HG03066 (cell line): ENCODE results near the gene SLC26A1.
"Not testable (repeated sequence)": the region's sequence is repeated elsewhere in the genome, so short reads cannot be mapped to it uniquely, and the experiment has no call there.

Experiments
- ATAC-seq: cut with Tn5 transposase; IDR thresholded peaks from one replicate; pipeline ENCODE4 v1.9.1; 2021; ENCODE audit warnings: low read depth; ENCODE audit not compliant: unreplicated experiment

The SLC26A1 gene

DNA sequence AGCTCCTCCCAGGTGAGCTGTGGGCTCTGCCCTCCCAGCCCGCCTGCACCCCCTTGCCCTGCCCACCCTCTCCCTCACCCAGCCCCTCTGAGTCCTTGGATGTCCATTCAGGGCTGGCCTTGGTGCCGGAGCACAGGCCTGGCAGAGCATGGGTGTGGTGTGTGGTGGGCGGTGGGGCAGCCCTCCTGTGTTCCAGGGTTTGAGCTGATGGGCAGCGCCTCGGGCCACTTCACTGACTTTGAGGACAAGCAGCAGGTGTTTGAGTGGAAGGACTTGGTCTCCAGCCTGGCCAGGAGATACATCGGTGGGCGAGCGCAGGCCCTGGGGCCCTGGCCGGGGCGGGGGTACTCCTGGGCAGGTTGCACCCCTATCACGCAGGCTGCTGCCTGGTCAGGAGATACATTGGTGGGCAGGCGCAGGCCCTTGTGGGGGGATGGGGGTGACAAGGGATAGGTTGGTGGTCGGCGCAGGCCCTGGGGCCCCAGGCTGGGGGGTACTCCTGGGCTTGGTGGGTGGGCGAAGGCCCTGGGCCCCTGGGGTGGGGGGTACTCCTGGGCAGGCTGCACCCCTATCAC is 7.6 kb upstream of the SLC26A1 start:
- ATAC-seq: no peak

DNA sequence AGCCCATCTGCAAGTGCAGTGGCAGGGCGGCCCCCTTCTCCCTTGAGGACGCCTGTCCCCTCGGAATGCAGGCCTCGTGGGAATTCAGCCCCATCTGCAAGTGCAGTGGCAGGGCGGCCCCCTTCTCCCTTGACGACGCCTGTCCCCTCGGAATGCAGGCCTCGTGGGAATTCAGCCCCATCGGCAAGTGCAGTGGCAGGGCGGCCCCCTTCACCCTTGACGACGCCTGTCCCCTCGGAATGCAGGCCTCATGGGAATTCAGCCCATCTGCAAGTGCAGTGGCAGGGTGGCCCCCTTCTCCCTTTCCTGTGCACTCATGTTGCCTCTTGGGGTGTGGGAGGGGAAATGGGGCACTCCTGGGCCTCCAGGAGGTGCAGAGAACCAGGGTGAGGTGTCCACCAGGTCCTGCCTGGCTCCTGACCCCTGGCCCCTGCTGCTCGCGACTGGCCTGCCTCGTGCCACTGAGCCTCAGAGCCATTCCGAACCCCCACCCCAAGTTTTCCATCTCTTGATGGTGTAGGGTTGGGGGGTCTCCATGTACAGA is 6.8 kb upstream of the SLC26A1 start:
- no peak for ATAC-seq

DNA sequence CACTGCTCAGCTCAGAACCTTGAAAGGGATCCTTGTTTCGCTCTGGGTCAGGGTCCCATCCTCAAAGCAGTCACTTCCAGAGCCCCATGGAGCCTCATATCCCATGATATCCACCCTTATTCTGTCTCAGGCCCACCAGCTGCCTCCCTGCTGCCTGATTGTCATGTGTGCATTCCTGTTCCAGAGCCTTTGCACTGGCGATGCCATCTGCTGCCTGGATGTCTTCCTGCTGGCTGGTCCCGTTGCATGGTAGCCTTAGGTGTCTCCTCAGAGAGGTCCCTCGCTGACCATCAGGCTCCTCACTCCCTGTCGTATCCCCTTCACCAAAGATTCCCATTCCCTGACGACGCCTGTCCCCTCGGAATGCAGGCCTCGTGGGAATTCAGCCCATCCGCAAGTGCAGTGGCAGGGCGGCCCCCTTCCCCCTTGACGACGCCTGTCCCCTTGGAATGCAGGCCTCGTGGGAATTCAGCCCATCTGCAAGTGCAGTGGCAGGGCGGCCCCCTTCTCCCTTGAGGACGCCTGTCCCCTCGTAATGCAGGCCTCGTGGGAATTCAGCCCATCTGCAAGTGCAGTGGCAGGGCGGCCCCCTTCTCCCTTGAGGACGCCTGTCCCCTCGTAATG is 6.1 kb upstream of the SLC26A1 start:
- not testable (repeated sequence) for ATAC-seq

DNA sequence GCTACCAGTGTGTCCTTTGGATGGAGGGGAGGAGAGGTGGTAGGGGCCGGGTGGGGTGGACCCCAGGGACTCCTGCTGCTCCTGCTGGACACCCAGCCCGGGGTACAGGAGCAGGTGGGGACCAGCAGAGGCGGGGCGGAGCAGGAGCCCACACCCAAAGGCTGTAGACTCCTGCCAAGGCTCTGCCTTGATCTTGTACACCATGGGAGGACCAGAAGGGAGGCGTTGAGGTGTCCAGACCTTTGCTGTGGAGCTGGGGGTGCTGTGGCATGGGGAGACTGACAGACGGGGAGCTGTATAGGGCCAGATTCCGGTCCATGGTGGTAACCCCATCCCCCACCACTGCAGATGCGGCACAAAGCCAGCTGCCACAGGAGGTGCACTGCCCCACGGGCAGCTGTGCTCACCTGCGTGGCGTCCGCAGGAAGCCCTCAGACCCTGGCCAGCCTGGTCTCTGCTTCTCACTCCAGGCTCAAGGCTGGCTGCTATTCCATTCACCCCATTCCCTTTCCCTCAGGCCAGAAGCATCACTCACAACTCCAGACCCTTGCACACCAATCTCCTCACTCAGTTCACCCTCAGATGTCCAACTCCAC is 5.0 kb upstream of the SLC26A1 start:
- no peak for ATAC-seq

DNA sequence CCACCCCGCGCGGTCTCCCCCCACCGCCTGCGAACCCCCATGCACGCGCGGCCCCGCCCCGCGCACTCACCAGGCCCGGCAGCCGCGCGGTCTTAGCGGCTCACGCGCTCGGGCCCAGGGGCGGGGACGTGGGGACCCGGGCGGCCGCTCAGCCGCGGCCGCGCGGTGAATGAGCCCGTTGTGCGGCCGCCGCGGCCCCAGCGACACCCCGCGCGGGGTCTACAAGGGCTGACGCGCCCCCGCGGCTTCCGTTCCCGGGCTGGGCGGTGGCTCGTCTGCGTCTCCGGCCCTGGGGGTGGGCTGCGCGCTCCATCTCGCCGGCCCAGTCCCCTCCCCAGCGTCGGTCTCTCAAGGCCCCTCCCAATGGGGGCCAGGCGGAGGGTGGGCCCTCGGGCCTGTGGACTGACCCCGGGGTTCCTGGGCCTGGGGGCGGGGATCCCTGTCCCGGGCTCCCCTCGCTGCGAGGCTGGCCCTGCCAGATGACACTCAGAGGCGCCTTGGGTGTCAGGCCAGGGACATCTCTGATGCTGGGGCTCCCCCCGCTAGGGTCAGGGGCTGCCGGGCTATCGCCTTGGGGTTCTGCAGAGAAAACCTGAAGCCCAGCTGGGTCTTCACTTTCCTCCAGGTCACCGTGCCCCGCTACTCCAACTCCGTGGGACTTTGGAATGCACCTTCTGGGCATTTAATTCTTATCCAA is 4.3 kb upstream of the SLC26A1 start:
- ATAC-seq: no peak

DNA sequence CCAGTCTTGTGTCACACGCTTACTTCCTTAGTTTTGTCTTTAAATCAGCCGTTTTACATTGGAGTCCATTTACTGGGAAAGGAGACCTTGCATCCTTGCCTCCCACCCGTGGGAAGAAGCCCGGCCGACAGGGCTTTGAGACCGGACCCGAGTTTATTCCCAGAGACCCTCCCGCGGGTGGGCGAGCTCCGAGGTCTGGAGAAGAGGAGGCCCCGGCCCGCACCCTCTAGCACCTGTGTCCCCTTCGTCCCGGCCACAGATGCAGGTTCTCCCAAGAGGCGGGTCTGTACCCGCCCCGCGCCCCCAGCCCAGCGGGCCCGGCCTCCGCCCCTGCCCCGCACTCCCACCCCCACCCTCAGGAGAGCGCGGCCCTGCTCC is 3.8 kb upstream of the SLC26A1 start:
- ATAC-seq: no peak

DNA sequence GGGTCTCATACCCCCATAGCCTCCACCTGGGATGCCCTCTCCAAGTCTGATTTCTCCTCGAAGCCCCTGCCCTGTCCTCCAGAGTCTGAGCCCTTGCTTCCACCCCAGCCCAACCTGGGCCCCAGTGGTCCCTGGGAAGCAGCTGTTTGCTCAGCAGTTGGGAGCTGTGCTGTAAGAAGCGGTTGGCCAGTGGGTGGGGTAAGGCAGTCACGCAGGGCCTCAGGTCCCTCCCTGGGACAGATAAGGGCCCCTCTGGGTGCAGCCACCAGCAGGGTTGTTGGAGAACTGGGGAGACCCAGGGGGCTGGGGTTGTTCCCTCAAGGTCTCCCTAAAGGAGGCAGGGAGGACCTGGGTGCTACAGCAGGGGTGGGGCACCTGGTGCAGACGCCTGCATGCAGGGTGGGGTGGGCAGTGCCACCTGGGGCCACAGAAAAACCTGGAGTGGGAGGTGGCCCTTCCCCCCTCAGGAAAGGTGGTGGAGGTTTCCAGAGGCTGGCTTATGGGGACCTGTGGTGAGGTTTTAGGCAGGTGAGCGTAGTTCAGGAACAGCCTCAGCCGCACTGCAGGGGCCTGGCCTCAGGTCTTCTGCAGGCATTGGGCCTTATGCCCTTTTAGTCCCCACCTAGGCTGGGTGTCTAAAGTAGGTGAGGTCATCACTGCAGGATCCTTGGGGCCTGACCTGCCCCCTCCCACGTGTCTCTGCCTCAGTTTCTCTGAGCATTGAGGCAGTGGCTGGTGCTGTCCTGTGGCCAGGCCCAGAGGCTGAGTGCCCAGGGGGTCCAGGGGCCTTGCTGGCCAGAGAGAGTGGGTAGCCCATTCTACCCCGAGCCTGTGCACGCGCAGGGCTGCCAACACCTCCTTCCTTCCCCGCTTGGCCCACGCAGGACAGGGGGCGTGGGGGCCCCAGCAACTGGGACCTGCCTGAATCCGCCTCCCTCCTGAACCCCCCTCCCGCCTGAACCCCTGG is 3.1 kb upstream of the SLC26A1 start:
- no peak for ATAC-seq

DNA sequence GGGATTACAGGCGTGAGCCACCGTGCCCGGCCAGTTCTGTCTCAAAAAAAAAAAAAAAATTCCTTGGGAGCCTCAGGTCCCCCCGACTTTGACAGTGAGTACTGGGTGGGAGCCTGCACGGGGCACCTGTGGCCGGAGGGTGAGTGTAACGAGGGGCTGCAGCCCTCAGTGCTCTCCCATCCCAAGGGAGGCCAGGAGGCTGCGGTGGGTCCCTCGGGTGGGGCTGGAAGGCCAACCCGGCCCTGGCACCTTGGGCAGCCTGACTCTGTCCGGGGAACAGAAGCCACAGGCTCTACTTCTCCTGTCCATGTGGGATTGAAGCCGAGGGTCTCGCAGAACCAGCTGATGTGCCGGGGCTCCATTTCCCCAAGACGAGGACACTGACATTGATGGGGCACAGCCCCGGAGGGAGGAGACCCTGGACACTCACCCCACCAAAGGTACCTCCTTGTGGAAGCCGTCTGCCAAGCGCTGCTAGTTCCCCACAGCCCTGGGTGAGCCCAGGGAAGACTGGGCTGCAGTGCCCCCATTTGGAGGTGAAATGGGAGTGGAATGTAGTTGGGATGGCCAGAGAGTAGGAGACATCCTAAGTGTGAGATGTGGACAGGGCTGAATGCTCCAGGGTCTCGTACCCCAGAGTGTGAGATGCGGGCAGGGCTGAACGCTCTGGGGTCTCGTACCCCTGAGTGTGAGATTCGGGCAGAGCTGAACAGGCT is 2.3 kb upstream of the SLC26A1 start:
- no peak for ATAC-seq

DNA sequence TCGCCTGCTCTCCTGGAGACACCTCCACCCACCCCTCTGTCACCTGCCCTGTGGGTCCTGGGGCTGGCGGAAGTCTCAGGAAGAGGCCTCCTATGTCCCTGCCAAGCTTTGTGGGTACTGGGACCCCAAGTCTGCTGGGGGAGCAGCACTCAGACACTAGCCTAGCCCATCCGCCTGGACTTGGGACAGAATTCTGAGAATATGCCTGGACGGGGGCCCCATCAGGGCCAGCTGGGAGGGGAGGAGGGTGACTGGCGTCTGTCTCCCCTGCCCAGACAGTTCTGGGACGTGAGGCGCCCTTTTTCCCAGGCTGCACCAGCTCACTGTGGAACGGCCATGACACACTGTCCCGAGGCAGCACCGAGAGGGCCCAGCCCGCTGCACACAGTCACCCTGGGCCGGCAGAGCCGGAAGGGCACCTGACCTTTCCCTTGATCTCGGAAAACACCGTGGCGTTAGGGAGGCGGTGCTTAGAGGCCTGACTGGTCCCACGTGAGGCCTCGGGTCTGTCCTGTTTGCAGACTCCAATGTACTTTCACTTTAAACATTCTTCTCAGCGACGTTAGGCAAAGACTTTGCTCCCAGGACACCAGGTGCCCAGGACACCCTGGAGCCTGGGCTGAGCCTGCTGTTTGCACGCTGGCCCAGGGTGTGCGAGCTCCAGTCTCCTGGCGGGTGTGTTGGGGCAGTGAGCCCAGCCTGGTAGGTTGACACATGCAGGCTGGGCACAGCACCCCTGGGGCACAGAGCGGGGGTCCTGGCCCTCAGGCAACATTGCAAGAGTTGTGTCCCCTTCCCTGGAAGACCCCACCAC is 700 bp downstream of the SLC26A1 start:
- no peak for ATAC-seq

DNA sequence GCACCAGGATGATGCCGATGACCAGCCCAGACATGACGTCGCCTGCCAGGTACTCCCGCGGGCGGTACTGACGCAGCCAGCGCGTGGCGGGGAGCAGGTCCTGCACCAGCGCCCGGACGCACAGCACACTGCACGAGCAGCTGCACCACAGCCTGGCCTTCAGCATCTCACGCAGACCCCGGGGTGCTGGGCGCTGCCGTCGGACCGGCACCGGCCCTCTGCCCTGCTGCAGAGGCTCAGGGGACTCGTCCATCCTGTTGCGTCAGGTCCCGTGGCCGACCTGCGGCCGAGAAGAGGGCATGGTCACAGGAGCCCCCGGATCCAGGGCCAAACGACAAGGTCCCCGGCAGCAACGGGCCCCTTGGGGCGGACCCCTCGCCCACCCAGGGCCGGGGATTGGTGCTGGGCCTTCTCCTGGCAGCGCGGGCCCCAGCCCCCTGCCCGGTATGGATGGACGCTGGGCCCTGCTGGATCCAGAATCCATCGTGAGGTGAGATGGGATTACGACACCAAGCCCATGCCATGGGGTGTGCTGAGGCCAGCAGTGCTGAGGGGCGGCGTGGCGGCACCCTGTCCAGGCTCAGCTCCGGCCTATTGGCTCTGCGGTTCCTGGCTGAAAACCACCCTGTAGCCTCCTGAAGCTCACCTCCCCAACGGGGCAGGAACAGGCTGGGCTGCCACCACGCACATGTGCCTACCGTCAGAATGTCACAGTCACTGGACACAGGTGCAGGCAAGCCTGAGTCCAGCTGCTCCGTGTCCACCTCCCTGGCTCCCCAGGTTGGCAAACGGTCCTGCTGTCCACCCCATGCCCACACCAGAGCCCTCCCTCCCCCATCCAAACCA is 1.5 kb downstream of the SLC26A1 start:
- ATAC-seq: no peak

DNA sequence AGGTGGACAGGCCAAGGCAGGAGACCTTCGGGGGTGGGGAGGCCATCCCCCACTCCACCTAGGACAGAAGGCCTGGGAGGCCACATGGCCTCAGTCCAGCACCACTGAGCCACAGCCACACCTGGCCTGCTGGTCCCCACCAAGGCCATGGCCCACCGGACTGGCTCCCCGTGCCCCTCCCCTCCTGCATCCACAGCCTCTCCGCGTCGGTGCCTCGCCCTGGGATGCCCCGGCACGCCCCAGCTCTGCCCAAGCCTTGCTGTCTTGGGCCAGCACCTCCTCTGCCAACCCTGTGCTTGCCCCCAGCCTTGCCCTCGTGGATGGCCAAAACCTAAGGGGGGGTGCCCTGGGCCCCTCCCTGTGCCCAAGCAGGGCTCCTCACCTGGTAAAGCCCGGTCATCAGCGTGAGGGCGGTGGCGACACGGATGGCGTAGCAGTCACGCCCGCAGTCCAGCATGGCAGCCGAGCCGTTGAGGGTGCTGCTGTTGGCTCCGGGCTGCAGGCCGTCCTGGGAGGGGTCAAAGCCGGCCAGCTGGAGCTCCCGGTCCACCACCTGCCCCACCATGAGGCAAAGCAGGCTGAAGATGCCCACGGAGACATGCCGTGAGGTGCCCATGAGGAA is 2.3 kb downstream of the SLC26A1 start:
- no peak for ATAC-seq

DNA sequence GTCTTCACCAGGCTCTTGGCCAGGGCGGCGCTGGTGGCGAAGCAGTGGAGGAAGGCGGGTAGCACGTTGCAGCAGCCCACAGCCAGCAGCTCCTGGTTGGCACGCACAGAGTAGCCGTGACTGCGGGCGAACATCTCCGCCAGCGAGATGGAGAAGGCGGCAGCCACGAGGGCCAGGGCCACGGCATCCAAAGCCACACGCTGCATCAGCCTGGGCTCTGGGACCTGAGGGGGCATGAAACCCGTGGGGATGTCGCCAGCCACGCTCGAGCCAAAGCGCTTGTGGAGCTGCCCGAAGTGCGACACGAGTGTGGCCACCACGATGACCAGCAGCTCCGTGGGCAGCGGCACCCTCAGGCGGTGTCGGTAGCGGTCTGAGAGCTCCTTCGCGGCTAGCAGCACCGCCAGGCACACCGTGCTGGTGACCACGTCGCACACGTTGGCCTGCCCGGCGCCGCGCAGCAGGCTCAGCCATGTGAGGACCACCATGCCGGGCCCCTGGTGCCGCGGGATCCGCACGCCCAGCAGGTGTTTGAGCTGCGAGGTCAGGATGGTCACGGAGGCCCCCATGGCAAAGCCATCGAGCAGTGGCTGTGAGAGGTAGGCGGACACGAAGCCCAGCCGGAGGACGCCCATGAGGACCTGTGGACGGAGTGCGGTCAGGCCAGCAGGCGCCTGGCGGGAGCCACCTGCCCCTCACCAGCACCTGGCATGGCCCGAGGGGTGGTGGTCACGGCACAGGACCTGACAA is 3.3 kb downstream of the SLC26A1 start:
- no peak for ATAC-seq

DNA sequence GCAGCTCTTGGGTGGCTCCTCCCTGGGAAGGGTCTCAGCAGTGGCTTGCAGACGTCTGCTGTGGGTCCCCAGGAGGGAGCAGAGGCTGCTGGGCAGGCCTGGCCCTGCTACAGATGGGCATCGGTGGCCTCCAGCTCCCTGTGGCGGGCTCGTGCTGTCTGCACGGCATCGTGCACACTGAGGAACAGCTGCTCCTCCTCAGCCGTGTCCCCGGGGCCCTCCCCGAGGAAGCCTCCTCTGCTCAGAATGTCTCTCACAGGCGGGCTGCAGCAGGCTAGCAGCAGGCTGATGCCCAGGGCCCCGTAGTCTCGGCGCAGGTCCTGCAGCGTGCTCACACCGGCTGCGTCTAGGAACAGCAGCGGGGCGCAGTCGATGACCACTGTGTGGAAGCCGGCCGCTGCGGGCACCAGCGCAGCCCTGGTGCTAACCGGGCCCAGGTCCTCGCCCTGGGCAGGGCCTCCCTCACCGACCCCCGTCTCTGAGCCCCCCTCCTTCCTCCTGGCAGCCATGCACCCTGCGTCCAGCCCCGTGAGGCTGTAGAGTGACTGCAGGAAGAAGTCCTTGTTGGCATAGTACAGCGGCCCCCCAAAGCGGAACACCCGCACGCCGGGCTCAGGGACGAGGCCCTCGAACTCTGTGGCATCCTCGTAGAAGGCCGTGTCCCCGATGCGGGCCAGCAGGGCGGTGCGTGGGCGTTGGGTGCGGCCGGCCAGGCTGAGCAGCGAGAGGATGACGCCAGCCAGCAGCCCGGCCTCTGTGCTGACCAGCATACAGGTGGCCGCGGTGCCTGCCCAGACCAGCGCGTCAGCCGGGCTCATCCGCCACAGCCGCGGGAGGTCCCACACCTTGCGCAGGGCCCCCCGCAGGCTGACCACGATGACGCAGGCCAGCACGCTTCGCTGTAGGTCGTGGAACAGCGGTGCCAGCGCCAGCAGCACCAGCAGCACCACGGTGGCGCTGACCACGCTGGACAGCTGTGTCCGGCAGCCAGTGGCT is 4.2 kb downstream of the SLC26A1 start:
- no peak for ATAC-seq

DNA sequence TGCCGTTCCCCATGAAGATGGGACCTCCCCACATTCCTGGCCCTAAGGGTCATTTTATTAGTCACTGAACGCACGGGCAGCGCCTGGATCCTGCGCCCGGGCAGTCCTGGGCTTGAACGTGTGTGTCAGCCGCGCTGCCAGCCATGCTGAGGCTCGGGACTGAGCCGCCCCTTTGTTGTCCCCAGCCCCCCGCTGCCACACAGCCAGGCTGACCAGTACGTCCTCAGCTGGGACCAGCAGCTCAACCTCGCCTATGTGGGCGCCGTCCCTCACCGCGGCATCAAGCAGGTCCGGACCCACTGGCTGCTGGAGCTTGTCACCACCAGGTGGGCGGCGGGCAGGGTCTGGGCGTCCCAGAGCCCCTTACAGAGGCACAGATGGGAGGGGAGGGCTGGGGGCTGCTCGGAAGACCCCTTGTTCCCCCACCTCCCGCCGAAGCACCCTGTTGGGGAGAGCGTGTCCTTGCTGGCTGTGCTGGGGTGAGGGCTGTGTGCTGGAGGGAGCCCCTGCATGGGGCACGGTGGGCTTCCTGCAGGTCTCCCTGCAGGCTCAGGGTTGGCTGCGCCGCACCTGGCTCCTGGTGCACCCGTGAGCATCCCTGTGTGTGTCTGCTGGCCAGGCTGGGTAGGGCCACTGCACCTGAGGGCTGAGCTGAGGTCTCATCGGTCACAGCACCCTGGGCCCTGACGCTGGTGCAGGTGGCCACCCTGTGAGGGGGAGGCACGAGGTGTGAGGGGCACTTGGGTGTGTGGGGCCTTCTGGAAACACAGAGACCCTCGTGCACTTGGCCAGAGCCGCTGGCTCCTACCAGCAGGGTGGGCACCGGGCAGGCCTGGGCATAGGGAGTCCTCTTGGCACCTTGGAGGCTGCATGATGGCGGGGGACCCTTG is 5.3 kb downstream of the SLC26A1 start:
- ATAC-seq: no peak
